Right atrium auricular region (tissue), 2 donors: Measurements from ENCODE around the gene ZCCHC7. TPM values are rescaled to one million over a fixed set of nuclear protein-coding genes. Genes with fewer than 3 reads are reported as not detected.
A peak's percentile ranks its signal among the peaks of the same experiment; 100 is the strongest.
"Not testable (repeated sequence)": the region's sequence is repeated elsewhere in the genome, so short reads cannot be mapped to it uniquely, and the experiment has no call there.

Experiments
- DNase-seq: peaks from one replicate; pipeline ENCODE4 v3.0.0-alpha.2; 2019; ENCODE audit warnings: low spot score
- H3K27ac ChIP-seq, 2 donors: fragments of 200-600 bp; sonication (generic); 1 replicate in 1 of 2; 2 replicates in 1 of 2; pipeline ENCODE4 v1.5.1; 2016 to 2019
- H3K27me3 ChIP-seq, 2 donors: fragments of 200-600 bp; sonication (generic); one replicate each; pipeline versions ENCODE4 v1.5.1 to v1.6.0; 2017 to 2019
- H3K36me3 ChIP-seq: fragments of 200-600 bp; sonication (generic); one replicate; pipeline ENCODE4 v1.5.1; 2016
- H3K4me1 ChIP-seq, 2 donors: fragments of 200-600 bp; sonication (generic); one replicate each; pipeline versions ENCODE4 v1.5.1 to v1.6.0; 2017 to 2019
- H3K4me3 ChIP-seq, 2 donors: fragments of 200-600 bp; sonication (generic); 1 replicate in 1 of 2; 2 replicates in 1 of 2; pipeline ENCODE4 v1.5.1; 2017 to 2019; ENCODE audit warnings: mild to moderate bottlenecking in 1 of 2, moderate library complexity in 1 of 2
- H3K9me3 ChIP-seq, 2 donors: fragments of 200-600 bp; sonication (generic); one replicate each; pipeline ENCODE4 v1.5.1; 2019
- total RNA-seq, 2 donors: library from RNA; depleted of rRNA; stranded (reverse); fragments of >200 nt; gene quantifications; one replicate each; pipeline ENCODE4 v1.1.0, GENCODE V29; 2016
- TF ChIP-seq, protein P1 (sequence below), 2 donors: fragments of 200-600 bp; sonication (generic); IDR thresholded peaks; one replicate each; pipeline ENCODE4 v1.5.1; 2019; ENCODE audit warnings: antibody characterized with exemption in 2 of 2

Gene ZCCHC7
- total RNA-seq, 2 donors from 2014 or later: 8.1 to 8.6 TPM

DNA sequence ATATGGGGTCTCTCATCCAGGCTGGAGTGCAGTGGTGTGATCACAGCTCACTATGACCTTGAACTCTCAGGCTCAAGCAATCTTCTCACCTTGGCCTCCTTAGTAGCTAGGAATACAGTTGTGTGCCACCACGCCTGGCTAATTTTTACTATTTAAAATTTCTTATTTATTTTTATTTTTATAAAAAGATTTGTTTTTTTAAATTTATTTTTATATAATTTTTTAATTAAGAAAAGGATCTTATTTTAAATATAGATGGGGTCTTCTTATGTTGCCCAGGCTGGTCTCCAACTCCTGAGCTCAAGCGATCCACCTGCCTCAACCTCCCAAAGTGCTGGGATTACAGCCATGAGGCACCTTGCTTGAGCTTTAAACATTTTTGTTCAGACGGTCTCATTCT lies 2.4 kb upstream of the ZCCHC7 start:
- H3K27ac ChIP-seq: no peak overlapping the region
- H3K4me1 ChIP-seq: peaks cover 0 to 21% of the 10 kb centered on the region in 2 donors
- no peaks in the 10 kb centered on the region for H3K9me3 ChIP-seq
- no peak overlapping the region for H3K4me3 ChIP-seq
- TF ChIP-seq, protein P1, sequence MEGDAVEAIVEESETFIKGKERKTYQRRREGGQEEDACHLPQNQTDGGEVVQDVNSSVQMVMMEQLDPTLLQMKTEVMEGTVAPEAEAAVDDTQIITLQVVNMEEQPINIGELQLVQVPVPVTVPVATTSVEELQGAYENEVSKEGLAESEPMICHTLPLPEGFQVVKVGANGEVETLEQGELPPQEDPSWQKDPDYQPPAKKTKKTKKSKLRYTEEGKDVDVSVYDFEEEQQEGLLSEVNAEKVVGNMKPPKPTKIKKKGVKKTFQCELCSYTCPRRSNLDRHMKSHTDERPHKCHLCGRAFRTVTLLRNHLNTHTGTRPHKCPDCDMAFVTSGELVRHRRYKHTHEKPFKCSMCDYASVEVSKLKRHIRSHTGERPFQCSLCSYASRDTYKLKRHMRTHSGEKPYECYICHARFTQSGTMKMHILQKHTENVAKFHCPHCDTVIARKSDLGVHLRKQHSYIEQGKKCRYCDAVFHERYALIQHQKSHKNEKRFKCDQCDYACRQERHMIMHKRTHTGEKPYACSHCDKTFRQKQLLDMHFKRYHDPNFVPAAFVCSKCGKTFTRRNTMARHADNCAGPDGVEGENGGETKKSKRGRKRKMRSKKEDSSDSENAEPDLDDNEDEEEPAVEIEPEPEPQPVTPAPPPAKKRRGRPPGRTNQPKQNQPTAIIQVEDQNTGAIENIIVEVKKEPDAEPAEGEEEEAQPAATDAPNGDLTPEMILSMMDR (IDR thresholded peaks at IDR 0.05): no peak
- no peaks in the 10 kb centered on the region for H3K36me3 ChIP-seq
- DNase-seq: no peak
- no peaks in the 10 kb centered on the region for H3K27me3 ChIP-seq

DNA sequence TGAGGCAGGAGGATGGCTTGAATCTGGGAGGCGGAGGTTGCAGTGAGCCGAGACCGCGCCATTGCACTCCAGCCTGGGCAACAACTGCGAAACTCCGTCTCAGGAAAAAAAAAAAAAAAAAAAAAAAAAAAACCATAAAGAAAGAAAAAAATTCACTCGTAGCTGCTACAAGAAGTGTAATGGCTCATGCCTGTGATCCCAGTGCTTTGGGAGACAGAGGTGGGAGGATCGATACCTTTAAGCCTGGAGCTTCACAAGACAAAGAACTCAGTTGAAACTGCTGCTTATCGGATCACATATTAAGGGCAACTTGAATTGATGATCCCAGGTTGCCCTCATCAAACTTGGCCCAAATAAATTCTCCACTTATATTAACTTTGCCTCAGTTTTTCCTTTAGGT lies 1.0 kb upstream of the ZCCHC7 start:
- Histone ChIP-seq H3K9me3 (no peaks in the 10 kb centered on the region), H3K27ac (no peak overlapping the region), H3K36me3 (no peaks in the 10 kb centered on the region), H3K4me3 (peak overlapping the region in 1 of 2 donors; percentile 91), H3K27me3 (no peaks in the 10 kb centered on the region), H3K4me1 (peaks cover 0 to 21% of the 10 kb centered on the region in 2 donors)
- no peak for DNase-seq
- TF ChIP-seq, protein P1 (IDR thresholded peaks at IDR 0.05): no peak

DNA sequence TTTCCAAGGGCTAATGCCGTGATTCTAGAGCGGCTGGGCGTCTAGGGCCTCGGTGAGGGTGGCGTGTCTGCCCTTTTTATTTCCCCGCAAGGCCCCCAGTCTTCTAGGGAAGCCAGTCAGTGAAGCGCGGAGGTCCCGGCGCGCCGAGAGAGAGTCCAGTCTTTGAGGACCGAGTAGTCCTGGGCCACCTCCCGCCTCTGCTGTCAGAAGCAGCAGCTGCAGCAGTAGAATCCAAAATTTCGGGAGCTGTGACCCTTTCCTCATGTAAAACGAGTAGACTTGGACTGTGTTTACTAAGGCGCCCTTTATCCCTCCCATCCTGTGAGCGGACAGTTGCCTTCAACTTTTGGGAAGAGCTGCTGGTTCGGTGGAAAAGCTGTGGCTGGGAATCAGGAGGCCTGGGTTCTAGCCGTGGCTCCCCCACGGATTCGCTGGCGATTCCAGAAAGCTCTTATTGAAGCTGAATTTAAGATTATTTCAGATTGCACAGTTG lies 515 bp downstream of the ZCCHC7 start:
- peak; percentile 64 for DNase-seq
- Histone ChIP-seq H3K27ac (peak overlapping the region; percentile 92), H3K4me1 (peaks cover 0 to 21% of the 10 kb centered on the region in 2 donors), H3K4me3 (peak overlapping the region; percentile 78 to 91)
- not testable (repeated sequence) for H3K36me3 ChIP-seq, H3K9me3 ChIP-seq, H3K27me3 ChIP-seq

DNA sequence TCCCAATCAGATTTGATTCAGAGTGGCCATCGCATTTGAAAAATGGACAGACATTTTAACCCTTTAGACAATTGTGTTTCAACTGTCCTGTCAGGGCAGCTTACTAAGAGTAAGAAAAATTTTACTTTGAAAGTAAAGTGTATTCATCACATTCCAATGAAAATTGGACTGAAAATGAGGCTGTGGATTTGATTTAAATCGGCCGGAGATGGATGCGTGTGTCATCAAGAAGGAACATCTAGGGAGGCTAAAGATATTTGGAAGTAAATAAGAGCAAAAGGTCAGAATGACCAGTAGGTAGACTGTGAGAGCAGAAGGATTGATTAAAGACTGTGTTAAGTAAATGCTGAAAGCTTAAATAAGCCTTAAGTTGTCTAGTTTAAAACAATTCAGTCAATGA lies 1.5 kb downstream of the ZCCHC7 start:
- H3K4me3 ChIP-seq: no peak overlapping the region
- H3K9me3 ChIP-seq: no peaks in the 10 kb centered on the region
- H3K27ac ChIP-seq: no peak overlapping the region
- peaks cover 4% of the 10 kb centered on the region for H3K36me3 ChIP-seq
- H3K4me1 ChIP-seq: peaks cover 0 to 21% of the 10 kb centered on the region in 2 donors
- TF ChIP-seq, protein P1 (IDR thresholded peaks at IDR 0.05): no peak
- DNase-seq: no peak
- H3K27me3 ChIP-seq: no peaks in the 10 kb centered on the region

DNA sequence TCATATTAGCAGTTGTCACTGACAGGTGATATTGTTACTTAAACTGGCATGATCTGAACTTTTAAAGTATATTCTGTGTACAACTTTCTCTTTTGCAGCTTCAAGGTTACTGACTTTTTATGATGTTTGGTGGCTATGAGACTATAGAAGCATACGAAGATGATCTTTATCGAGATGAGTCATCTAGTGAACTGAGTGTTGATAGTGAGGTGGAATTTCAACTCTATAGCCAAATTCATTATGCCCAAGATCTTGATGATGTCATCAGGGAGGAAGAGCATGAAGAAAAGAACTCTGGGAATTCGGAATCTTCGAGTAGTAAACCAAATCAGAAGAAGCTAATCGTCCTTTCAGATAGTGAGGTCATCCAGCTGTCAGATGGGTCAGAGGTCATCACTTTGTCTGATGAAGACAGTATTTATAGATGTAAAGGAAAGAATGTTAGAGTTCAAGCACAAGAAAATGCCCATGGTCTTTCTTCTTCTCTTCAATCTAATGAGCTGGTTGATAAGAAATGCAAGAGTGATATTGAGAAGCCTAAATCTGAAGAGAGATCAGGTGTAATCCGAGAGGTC lies 5.9 kb downstream of the ZCCHC7 start:
- no peaks in the 10 kb centered on the region for H3K9me3 ChIP-seq
- H3K4me3 ChIP-seq: no peak overlapping the region
- H3K27me3 ChIP-seq: no peaks in the 10 kb centered on the region
- H3K36me3 ChIP-seq: peaks cover 20% of the 10 kb centered on the region
- TF ChIP-seq, protein P1 (IDR thresholded peaks at IDR 0.05): no peak
- peaks cover 0 to 12% of the 10 kb centered on the region in 2 donors for H3K4me1 ChIP-seq
- no peak for DNase-seq
- no peak overlapping the region for H3K27ac ChIP-seq

DNA sequence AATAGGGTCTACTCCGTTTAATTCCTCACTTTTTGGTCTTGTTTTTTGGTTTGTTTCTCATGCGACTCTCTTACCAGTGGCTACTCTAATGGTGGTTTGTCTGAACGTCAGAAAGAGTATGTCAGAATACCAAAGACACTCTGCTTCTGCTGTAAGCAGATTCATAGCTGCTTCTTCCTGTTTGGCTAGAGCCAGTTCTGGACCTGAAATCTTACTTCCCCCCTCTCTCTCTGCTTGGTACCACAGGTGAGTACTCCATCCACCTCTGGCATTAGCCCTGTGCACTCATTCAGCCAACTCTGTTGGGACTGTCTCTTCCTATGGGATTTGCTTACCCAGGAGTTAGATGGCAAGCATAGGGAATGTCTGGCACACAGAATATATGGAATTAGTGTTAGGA lies 6.6 kb downstream of the ZCCHC7 start:
- Histone ChIP-seq H3K9me3 (no peaks in the 10 kb centered on the region), H3K27ac (no peak overlapping the region), H3K36me3 (peaks cover 20% of the 10 kb centered on the region), H3K4me3 (no peak overlapping the region), H3K4me1 (peaks cover 0 to 7% of the 10 kb centered on the region in 2 donors), H3K27me3 (no peaks in the 10 kb centered on the region)
- TF ChIP-seq, protein P1 (IDR thresholded peaks at IDR 0.05): no peak
- DNase-seq: no peak
